ENCODE results near the gene S1PR2. TPM values are rescaled to one million over a fixed set of nuclear protein-coding genes. Genes with fewer than 3 reads are reported as not detected.

S1PR2 gene
- total RNA-seq, result 1 to 10 TPM; 6.1 to 6.5 TPM

GRCh38 chr19:10230861-10231611, at the start of gene S1PR2:
TSS of gene S1PR2 (minus strand) at chr19:10231331. CDS start at chr19:10224905, 6,426 bp downstream.
- peak within 1 kb of the TSS; percentile 83 for H3K27ac Mint-ChIP-seq
- DNase-seq, result peak; percentile 60
- CTCF ChIA-PET, result no interaction called here
- no peaks in the 10 kb centered on the region for H3K27me3 Mint-ChIP-seq
- H3K9me3 Mint-ChIP-seq, result no peaks in the 10 kb centered on the region
- no peaks in the 10 kb centered on the region for H3K36me3 Mint-ChIP-seq (ENCODE audit: low read depth)
- POLR2A ChIA-PET, result interaction anchor here (0.7 kb wide), 1 partner anchor 10 kb away, joined by 3 read pairs; no protein-coding TSS in a partner anchor
- H3K4me1 Mint-ChIP-seq, result peaks cover 25% of the 10 kb centered on the region
- peak within 1 kb of the TSS; percentile 84 for H3K4me3 Mint-ChIP-seq

GRCh38 chr19:10279737-10280442, 48.8 kb upstream of the S1PR2 start:
- Mint-ChIP-seq H3K9me3 (no peaks in the 10 kb centered on the region), H3K4me3 (no peak overlapping the region), H3K4me1 (peaks cover 13% of the 10 kb centered on the region), H3K36me3 (ENCODE audit: low read depth) (peaks cover 18% of the 10 kb centered on the region), H3K27me3 (no peaks in the 10 kb centered on the region), H3K27ac (no peak overlapping the region)
- DNase-seq, result no peak
- ChIA-PET CTCF (interaction anchor here (1.3 to 4.0 kb wide), 7 partner anchors 9 to 141 kb away, joined by 4 to 21 read pairs (median 4); partner anchors contain the start of genes ICAM1, ICAM5 and PDE4A), POLR2A (interaction anchor here (0.6 kb wide), 1 partner anchor 8 kb away, joined by 3 read pairs; no protein-coding TSS in a partner anchor)

GRCh38 chr19:10278935-10279334, 47.8 kb upstream of the S1PR2 start:
- Mint-ChIP-seq H3K4me1 (peaks cover 13% of the 10 kb centered on the region), H3K4me3 (no peak overlapping the region), H3K36me3 (ENCODE audit: low read depth) (peaks cover 11% of the 10 kb centered on the region), H3K27ac (no peak overlapping the region), H3K9me3 (no peaks in the 10 kb centered on the region), H3K27me3 (no peaks in the 10 kb centered on the region)
- POLR2A ChIA-PET, result no interaction called here
- DNase-seq, result no peak
- CTCF ChIA-PET, result interaction anchor here (0.6 to 4.0 kb wide), 4 partner anchors 9 to 137 kb away, joined by 3 to 21 read pairs (median 10); partner anchors contain the start of genes ICAM1 and ICAM5

GRCh38 chr19:10277795-10278589, 46.9 kb upstream of the S1PR2 start:
- H3K9me3 Mint-ChIP-seq, result no peaks in the 10 kb centered on the region
- ChIA-PET POLR2A (no interaction called here), CTCF (interaction anchor here (0.6 to 4.0 kb wide), 5 partner anchors 11 to 381 kb away, joined by 3 to 21 read pairs (median 4); partner anchors contain the start of gene ICAM5)
- no peaks in the 10 kb centered on the region for H3K27me3 Mint-ChIP-seq
- DNase-seq, result no peak
- H3K27ac Mint-ChIP-seq, result no peak overlapping the region
- H3K36me3 Mint-ChIP-seq (ENCODE audit: low read depth), result peaks cover 11% of the 10 kb centered on the region
- H3K4me3 Mint-ChIP-seq, result no peak overlapping the region
- H3K4me1 Mint-ChIP-seq, result peaks cover 14% of the 10 kb centered on the region

- no peak for DNase-seq
- Mint-ChIP-seq H3K9me3 (no peaks in the 10 kb centered on the region), H3K4me3 (no peak overlapping the region), H3K27ac (no peak overlapping the region), H3K4me1 (peaks cover 32% of the 10 kb centered on the region), H3K27me3 (no peaks in the 10 kb centered on the region), H3K36me3 (ENCODE audit: low read depth) (peaks cover 9% of the 10 kb centered on the region)
- ChIA-PET CTCF (interaction anchor here (0.6 to 5.5 kb wide), 6 partner anchors 15 to 142 kb away, joined by 3 to 78 read pairs (median 3); no protein-coding TSS in a partner anchor), POLR2A (interaction anchor here (0.5 to 0.6 kb wide), 2 partner anchors 96 to 400 kb away, joined by 7 to 10 read pairs; no protein-coding TSS in a partner anchor)
These were observed 43.5 kb upstream of the S1PR2 start for GRCh38 chr19:10274589-10274988.

GRCh38 chr19:10271543-10272086, 40.5 kb upstream of the S1PR2 start:
- POLR2A ChIA-PET, result interaction anchor here (0.6 to 1.0 kb wide), 6 partner anchors 8 to 117 kb away, joined by 3 to 9 read pairs (median 4); partner anchors contain the start of genes DNMT1, ICAM4 and TYK2
- Mint-ChIP-seq H3K4me3 (peak overlapping the region; percentile 75), H3K9me3 (no peaks in the 10 kb centered on the region), H3K4me1 (peaks cover 32% of the 10 kb centered on the region), H3K27ac (peak overlapping the region; percentile 90), H3K36me3 (ENCODE audit: low read depth) (peaks cover 4% of the 10 kb centered on the region), H3K27me3 (no peaks in the 10 kb centered on the region)
- CTCF ChIA-PET, result interaction anchor here (0.9 to 6.3 kb wide), 17 partner anchors 9 to 168 kb away, joined by 3 to 93 read pairs (median 7); partner anchors contain the start of genes ICAM4, ICAM5 and PDE4A
- DNase-seq, result no peak

GRCh38 chr19:10270616-10271394, 39.7 kb upstream of the S1PR2 start, which contains the start of gene ICAM1:
TSS of gene ICAM1 (plus strand) at chr19:10271120. CDS start at chr19:10271160, 40 bp downstream.
- DNase-seq, result peak; percentile 77
- Mint-ChIP-seq H3K27me3 (no peaks in the 10 kb centered on the region), H3K36me3 (ENCODE audit: low read depth) (peaks cover 4% of the 10 kb centered on the region), H3K4me3 (peak within 1 kb of the TSS; percentile 75), H3K9me3 (no peaks in the 10 kb centered on the region), H3K27ac (peak within 1 kb of the TSS; percentile 90), H3K4me1 (peaks cover 32% of the 10 kb centered on the region)
- CTCF ChIA-PET, result interaction anchor here (0.7 to 6.3 kb wide), 22 partner anchors 9 to 168 kb away, joined by 3 to 93 read pairs (median 6); partner anchors contain the start of genes CDC37, ICAM4, ICAM5 and PDE4A
- POLR2A ChIA-PET, result interaction anchor here (0.6 to 1.0 kb wide), 6 partner anchors 11 to 118 kb away, joined by 3 to 9 read pairs (median 4); partner anchors contain the start of genes DNMT1, ICAM4 and TYK2

- peak overlapping the region; percentile 90 for H3K27ac Mint-ChIP-seq
- H3K4me3 Mint-ChIP-seq, result peak overlapping the region; percentile 75
- POLR2A ChIA-PET, result no interaction called here
- CTCF ChIA-PET, result interaction anchor here (0.8 to 6.3 kb wide), 18 partner anchors 10 to 151 kb away, joined by 3 to 93 read pairs (median 7); partner anchors contain the start of genes CDC37, ICAM4 and ICAM5
- peaks cover 4% of the 10 kb centered on the region for H3K36me3 Mint-ChIP-seq (ENCODE audit: low read depth)
- peak; percentile 75 for DNase-seq
- no peaks in the 10 kb centered on the region for H3K27me3 Mint-ChIP-seq
- peaks cover 32% of the 10 kb centered on the region for H3K4me1 Mint-ChIP-seq
- no peaks in the 10 kb centered on the region for H3K9me3 Mint-ChIP-seq
These were observed 39.1 kb upstream of the S1PR2 start for GRCh38 chr19:10270180-10270615.

GRCh38 chr19:10269333-10270179, 38.4 kb upstream of the S1PR2 start:
- peaks cover 32% of the 10 kb centered on the region for H3K4me1 Mint-ChIP-seq

GRCh38 chr19:10268071-10268470, 36.9 kb upstream of the S1PR2 start:
- Mint-ChIP-seq H3K4me1 (peaks cover 30% of the 10 kb centered on the region), H3K27ac (no peak overlapping the region), H3K36me3 (ENCODE audit: low read depth) (peaks cover 2% of the 10 kb centered on the region), H3K9me3 (no peaks in the 10 kb centered on the region), H3K4me3 (no peak overlapping the region), H3K27me3 (no peaks in the 10 kb centered on the region)
- ChIA-PET POLR2A (interaction anchor here (0.6 kb wide), 1 partner anchor 18 kb away, joined by 8 read pairs; no protein-coding TSS in a partner anchor), CTCF (interaction anchor here (0.6 to 6.3 kb wide), 9 partner anchors 17 to 148 kb away, joined by 3 to 66 read pairs (median 5); partner anchors contain the start of genes ICAM4 and ICAM5)
- no peak for DNase-seq

More at GRCh38 chr19:10269333-10270179, 38.4 kb upstream of the S1PR2 start:
- no peaks in the 10 kb centered on the region for H3K9me3 Mint-ChIP-seq
- H3K4me3 Mint-ChIP-seq, result peak overlapping the region; percentile 75
- POLR2A ChIA-PET, result interaction anchor here (0.6 to 0.7 kb wide), 2 partner anchors 22 to 111 kb away, joined by 3 read pairs; partner anchors contain the start of gene TYK2
- peaks cover 4% of the 10 kb centered on the region for H3K36me3 Mint-ChIP-seq (ENCODE audit: low read depth)
- CTCF ChIA-PET, result interaction anchor here (0.6 to 6.3 kb wide), 26 partner anchors 10 to 154 kb away, joined by 3 to 93 read pairs (median 4); partner anchors contain the start of genes CDC37, ICAM4, ICAM5 and TYK2
- H3K27me3 Mint-ChIP-seq, result no peaks in the 10 kb centered on the region
- peak; percentile 88 for DNase-seq
- H3K27ac Mint-ChIP-seq, result peak overlapping the region; percentile 90

Measured in activated CD4-positive, alpha-beta T cell treated with anti-CD3 and anti-CD28 coated beads, Interleukin-2, amount 10 ng/mL, durations not matched to agents 7 days and 5 days (primary cell).